ENCODE measurements around the gene TBC1D1.

DNA sequence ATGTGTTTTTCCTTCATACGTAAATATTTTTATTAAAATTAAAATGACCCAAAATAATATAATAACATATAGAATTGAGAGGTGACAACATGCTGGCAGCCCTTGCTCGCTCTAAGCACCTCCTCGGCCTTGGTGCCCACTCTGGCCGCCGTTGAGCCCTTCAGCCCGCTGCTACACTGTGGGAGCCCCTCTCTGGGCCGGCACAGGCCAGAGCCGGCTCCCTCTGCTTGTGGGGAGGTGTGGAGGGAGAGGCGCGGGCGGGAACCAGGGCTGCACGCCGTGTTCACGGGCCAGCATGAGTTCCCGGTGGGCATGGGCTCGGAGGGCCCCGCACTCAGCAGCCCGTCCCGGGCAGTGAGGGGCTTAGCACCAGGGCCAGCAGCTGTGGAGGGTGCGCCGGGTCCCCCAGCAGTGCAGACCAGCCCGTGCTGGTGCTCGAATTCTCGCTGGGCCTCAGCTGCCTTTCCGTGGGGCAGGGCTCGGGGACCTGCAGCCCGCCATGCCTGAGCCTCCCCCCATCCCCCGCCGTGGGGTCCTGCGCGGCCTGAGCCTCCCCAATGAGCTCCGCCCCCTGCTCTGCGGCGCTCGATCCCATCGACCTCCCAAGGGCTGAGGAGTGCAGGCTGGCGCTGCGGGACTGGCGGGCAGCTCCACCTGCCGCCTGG, 291.6 kb downstream of the TBC1D1 start:
- TF ChIP-seq, protein P1, sequence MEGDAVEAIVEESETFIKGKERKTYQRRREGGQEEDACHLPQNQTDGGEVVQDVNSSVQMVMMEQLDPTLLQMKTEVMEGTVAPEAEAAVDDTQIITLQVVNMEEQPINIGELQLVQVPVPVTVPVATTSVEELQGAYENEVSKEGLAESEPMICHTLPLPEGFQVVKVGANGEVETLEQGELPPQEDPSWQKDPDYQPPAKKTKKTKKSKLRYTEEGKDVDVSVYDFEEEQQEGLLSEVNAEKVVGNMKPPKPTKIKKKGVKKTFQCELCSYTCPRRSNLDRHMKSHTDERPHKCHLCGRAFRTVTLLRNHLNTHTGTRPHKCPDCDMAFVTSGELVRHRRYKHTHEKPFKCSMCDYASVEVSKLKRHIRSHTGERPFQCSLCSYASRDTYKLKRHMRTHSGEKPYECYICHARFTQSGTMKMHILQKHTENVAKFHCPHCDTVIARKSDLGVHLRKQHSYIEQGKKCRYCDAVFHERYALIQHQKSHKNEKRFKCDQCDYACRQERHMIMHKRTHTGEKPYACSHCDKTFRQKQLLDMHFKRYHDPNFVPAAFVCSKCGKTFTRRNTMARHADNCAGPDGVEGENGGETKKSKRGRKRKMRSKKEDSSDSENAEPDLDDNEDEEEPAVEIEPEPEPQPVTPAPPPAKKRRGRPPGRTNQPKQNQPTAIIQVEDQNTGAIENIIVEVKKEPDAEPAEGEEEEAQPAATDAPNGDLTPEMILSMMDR (conservative IDR thresholded peaks at IDR 0.05), result no peak
- TF ChIP-seq EZH2 (IDR thresholded peaks at IDR 0.05; ENCODE audit: low read depth), result no peak

Data from PC-9 (cell line).